Psoas muscle (tissue), 8 donors: Measurements from ENCODE around the gene FBXL22. TPM values are rescaled to one million over a fixed set of nuclear protein-coding genes. Genes with fewer than 3 reads are reported as not detected.

Experiments used
- ATAC-seq, 4 donors: fragments of 200-7000 bp; cut with Tn5 transposase; one replicate each; pipeline ENCODE4 v1.9.1; 2020; ENCODE audit warnings: moderate library complexity in 3 of 4, mild to moderate bottlenecking in 2 of 4
- DNase-seq, 2 donors: peaks; one replicate each; pipeline ENCODE4 v3.0.0-alpha.2; 2020
- H3K27ac ChIP-seq: fragments of 200-600 bp; one replicate; pipeline ENCODE4 v1.8.0; 2022
- H3K27me3 ChIP-seq, 3 donors: fragments of 200-600 bp in 1 of 3; one replicate each; pipeline versions ENCODE4 v1.6.1 to v1.8.0; 2013 to 2022; ENCODE audit warnings: low read length in 2 of 3, mild to moderate bottlenecking in 2 of 3, moderate library complexity in 1 of 3; ENCODE audit not compliant: insufficient read depth in 3 of 3
- H3K36me3 ChIP-seq, 2 donors: fragments of 200-600 bp in 1 of 2; one replicate each; pipeline versions ENCODE4 v1.6.1 to v1.8.0; 2013 to 2022; ENCODE audit warnings: low read depth in 1 of 2, mild to moderate bottlenecking in 1 of 2, moderate library complexity in 1 of 2; ENCODE audit not compliant: insufficient read depth in 1 of 2
- H3K4me1 ChIP-seq: fragments of 200-600 bp; one replicate; pipeline ENCODE4 v1.8.0; 2022
- H3K4me3 ChIP-seq: fragments of 200-600 bp; one replicate; pipeline ENCODE4 v1.8.0; 2022; ENCODE audit warnings: mild to moderate bottlenecking
- H3K9me3 ChIP-seq: fragments of 200-600 bp; one replicate; pipeline ENCODE4 v1.8.0; 2022
- CTCF ChIP-seq: fragments of 200-600 bp; IDR thresholded peaks from one replicate; pipeline ENCODE4 v1.8.0; 2022; ENCODE audit warnings: antibody characterized with exemption
- WGBS, 3 donors: extraction: QIAGEN DNeasy Blood & Tissue Kit; methylation state at CpG; one replicate each; pipeline versions ENCODE4 v1.1.6 to v1.1.7; 2013; 5-methylcytosine and 5-hydroxymethylcytosine counted together
- intact Hi-C, 2 donors: fragments of 100-400 bp; cut with DNase I; formaldehyde crosslinking; loops; one replicate each; pipeline versions ENCODE4 v1.11.0 to v1.14.2; 2022
- polyA plus RNA-seq, 3 donors: library from polyadenylated mRNA; stranded (reverse); fragments of 200-250 nt; gene quantifications; one replicate each; pipeline ENCODE4 v1.2.3, GENCODE V29; 2013
- total RNA-seq, 4 donors: library from RNA; stranded (reverse); fragmentation: NEBNext Ultra II Directional in 2 of 4; extraction: Animal tissue kit (Norgen Biotek cat#: 25700) in 2 of 4; gene quantifications; one replicate each; pipeline versions ENCODE4 v1.2.1 to v1.2.4, GENCODE V29; 2021 to 2023
- donor health status: healthy with polysubstance abuse.
- donor health status: DM: no; HTN: no; CAD: no; lungs with moderate emphysema.
- donor health status: Bipolar disorder and iron deficiency.
- donor health status: healthy.
- donor health status: DM: yes; HTN: yes; CAD: no.
- donor health status: DM: no; HTN: no; CAD: no.
- donor health status: DM: no; HTN: no; CAD: no.
- donor health status: DM: yes; HTN: yes; CAD: no.

The FBXL22 gene
- total and polyA plus RNA-seq, 7 donors, result 0.17 to 6.6 (median 0.37) TPM

- H3K27ac ChIP-seq, result no peak overlapping the region
- peaks cover 6 to 72% of the 10 kb centered on the region in 2 donors for H3K36me3 ChIP-seq
- no peak overlapping the region for H3K4me3 ChIP-seq
- ATAC-seq, result no peak
- WGBS, 3 donors, result 93 to 97% (median 97%) methylated on average over 8 of the region's 8 CpGs
- intact Hi-C loops, result no loop called here
- no peaks in the 10 kb centered on the region for H3K27me3 ChIP-seq
- DNase-seq, result no peak
- no peaks in the 10 kb centered on the region for H3K4me1 ChIP-seq
- TF ChIP-seq CTCF, result no peak
- no peaks in the 10 kb centered on the region for H3K9me3 ChIP-seq
These were observed 26.2 kb downstream of the FBXL22 start for GRCh38 chr15:63623232-63623969.

- H3K9me3 ChIP-seq, result no peaks in the 10 kb centered on the region
- ATAC-seq (no peak), DNase-seq (no peak)
- no peaks in the 10 kb centered on the region for H3K27me3 ChIP-seq
- H3K36me3 ChIP-seq, result peaks cover 9 to 100% of the 10 kb centered on the region in 2 donors
- intact Hi-C loops, result no loop called here
- H3K27ac ChIP-seq, result no peak overlapping the region
- TF ChIP-seq CTCF, result no peak
- no peak overlapping the region for H3K4me3 ChIP-seq
- WGBS, 3 donors, result 97 to 100% (median 98%) methylated on average over 1 of the region's 1 CpG
- no peaks in the 10 kb centered on the region for H3K4me1 ChIP-seq
These were observed 29.8 kb downstream of the FBXL22 start for GRCh38 chr15:63626955-63627354.

GRCh38 chr15:63628123-63628822 lies 31.1 kb downstream of the FBXL22 start:
- 54 to 67% (median 61%) methylated on average over 13 of the region's 13 CpGs for WGBS, 3 donors
- H3K27ac ChIP-seq, result no peak overlapping the region
- peaks cover 17 to 100% of the 10 kb centered on the region in 2 donors for H3K36me3 ChIP-seq

GRCh38 chr15:63630036-63630751 lies 33.0 kb downstream of the FBXL22 start:
- no peak overlapping the region for H3K27ac ChIP-seq
- no peaks in the 10 kb centered on the region for H3K4me1 ChIP-seq
- ATAC-seq (no peak), DNase-seq (no peak)
- intact Hi-C loops, result no loop called here
- no peak overlapping the region for H3K4me3 ChIP-seq
- peaks cover 20 to 98% of the 10 kb centered on the region in 2 donors for H3K36me3 ChIP-seq
- no peaks in the 10 kb centered on the region for H3K27me3 ChIP-seq
- 54 to 70% (median 66%) methylated on average over 7 of the region's 7 CpGs for WGBS, 3 donors
- TF ChIP-seq CTCF, result no peak
- no peaks in the 10 kb centered on the region for H3K9me3 ChIP-seq

More at GRCh38 chr15:63628123-63628822, 31.1 kb downstream of the FBXL22 start:
- peak; percentile 40 to 84 (median 80) for ATAC-seq
- no peak for DNase-seq
- intact Hi-C loops, result no loop called here
- H3K4me1 ChIP-seq, result no peaks in the 10 kb centered on the region
- no peaks in the 10 kb centered on the region for H3K9me3 ChIP-seq
- H3K4me3 ChIP-seq, result no peak overlapping the region
- no peak for TF ChIP-seq CTCF
- H3K27me3 ChIP-seq, result no peaks in the 10 kb centered on the region
